Measurements from ENCODE around the gene TGM5.

TGM5 gene

GRCh38 chr15:43209059-43209824 is 57.5 kb downstream of the TGM5 start:
- no peak for DNase-seq (ENCODE audit: low read depth, low spot score)
- peak; percentile 16 for TF ChIP-seq CTCF (IDR thresholded peaks at IDR 0.05; ENCODE audit: low read depth, low read length)
- no peak overlapping the region for H3K4me3 ChIP-seq (ENCODE audit: low read depth, low read length)
- in situ Hi-C loops (cut with HindIII; ENCODE audit: low sequenced_read_pairs) = no loop called here

GRCh38 chr15:43208052-43209002 is 58.4 kb downstream of the TGM5 start:
- in situ Hi-C loops (cut with HindIII; ENCODE audit: low sequenced_read_pairs) = no loop called here

GRCh38 chr15:43207024-43207423 is 59.7 kb downstream of the TGM5 start:
- in situ Hi-C loops (cut with HindIII; ENCODE audit: low sequenced_read_pairs) = no loop called here
- no peak for DNase-seq (ENCODE audit: low read depth, low spot score)
- no peak overlapping the region for H3K4me3 ChIP-seq (ENCODE audit: low read depth, low read length)
- no peak for TF ChIP-seq CTCF (IDR thresholded peaks at IDR 0.05; ENCODE audit: low read depth, low read length)

More at GRCh38 chr15:43208052-43209002, 58.4 kb downstream of the TGM5 start:
- DNase-seq (ENCODE audit: low read depth, low spot score) = no peak
- no peak overlapping the region for H3K4me3 ChIP-seq (ENCODE audit: low read depth, low read length)
- TF ChIP-seq CTCF (IDR thresholded peaks at IDR 0.05; ENCODE audit: low read depth, low read length) = no peak

- TF ChIP-seq CTCF (IDR thresholded peaks at IDR 0.05; ENCODE audit: low read depth, low read length) = no peak
- no peak for DNase-seq (ENCODE audit: low read depth, low spot score)
- in situ Hi-C loops (cut with HindIII; ENCODE audit: low sequenced_read_pairs) = no loop called here
- H3K4me3 ChIP-seq (ENCODE audit: low read depth, low read length) = no peak overlapping the region
Measured at GRCh38 chr15:43206054-43206453, 60.7 kb downstream of the TGM5 start.

GRCh38 chr15:43204016-43204901 is 62.5 kb downstream of the TGM5 start:
- in situ Hi-C loops (cut with HindIII; ENCODE audit: low sequenced_read_pairs) = no loop called here
- DNase-seq (ENCODE audit: low read depth, low spot score) = peak; percentile 66
- peak; percentile 82 for TF ChIP-seq CTCF (IDR thresholded peaks at IDR 0.05; ENCODE audit: low read depth, low read length)

More at GRCh38 chr15:43204016-43204901, 62.5 kb downstream of the TGM5 start:
- H3K4me3 ChIP-seq (ENCODE audit: low read depth, low read length) = no peak overlapping the region

Data from astrocyte of the spinal cord (primary cell).